ENCODE results near the gene BAHCC1. TPM values are rescaled to one million over a fixed set of nuclear protein-coding genes. Genes with fewer than 3 reads are reported as not detected.

Gene BAHCC1
- total RNA-seq, 1 donor = 6.5 TPM

DNA sequence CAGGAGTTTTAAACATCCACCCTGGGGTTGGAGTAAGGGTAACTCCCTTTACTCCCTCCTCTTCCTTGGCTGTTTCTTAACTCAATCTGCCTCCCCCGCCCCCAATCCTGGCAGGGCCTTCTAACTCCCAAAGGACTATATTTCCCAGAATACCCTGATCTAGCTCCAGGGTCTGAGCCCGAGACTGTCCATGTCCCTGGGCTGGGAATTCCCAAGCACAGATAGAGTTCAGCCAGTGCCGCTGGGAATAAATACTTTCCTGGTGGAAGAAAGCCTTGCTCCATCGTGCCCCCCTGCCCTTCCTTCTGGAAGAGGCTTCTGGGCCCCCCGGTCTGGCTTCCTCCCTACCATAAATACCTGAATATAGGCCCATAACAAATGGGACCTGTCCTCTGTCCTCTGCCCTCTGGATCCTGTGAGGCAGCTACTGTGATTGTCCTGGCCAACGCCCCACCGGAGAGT, 10.2 kb downstream of the BAHCC1 start:
- no peak overlapping the region for H3K4me3 ChIP-seq (ENCODE audit: low read depth, low read length)
- peak; percentile 95 for DNase-seq (ENCODE audit: low read depth)
- TF ChIP-seq, protein P1, sequence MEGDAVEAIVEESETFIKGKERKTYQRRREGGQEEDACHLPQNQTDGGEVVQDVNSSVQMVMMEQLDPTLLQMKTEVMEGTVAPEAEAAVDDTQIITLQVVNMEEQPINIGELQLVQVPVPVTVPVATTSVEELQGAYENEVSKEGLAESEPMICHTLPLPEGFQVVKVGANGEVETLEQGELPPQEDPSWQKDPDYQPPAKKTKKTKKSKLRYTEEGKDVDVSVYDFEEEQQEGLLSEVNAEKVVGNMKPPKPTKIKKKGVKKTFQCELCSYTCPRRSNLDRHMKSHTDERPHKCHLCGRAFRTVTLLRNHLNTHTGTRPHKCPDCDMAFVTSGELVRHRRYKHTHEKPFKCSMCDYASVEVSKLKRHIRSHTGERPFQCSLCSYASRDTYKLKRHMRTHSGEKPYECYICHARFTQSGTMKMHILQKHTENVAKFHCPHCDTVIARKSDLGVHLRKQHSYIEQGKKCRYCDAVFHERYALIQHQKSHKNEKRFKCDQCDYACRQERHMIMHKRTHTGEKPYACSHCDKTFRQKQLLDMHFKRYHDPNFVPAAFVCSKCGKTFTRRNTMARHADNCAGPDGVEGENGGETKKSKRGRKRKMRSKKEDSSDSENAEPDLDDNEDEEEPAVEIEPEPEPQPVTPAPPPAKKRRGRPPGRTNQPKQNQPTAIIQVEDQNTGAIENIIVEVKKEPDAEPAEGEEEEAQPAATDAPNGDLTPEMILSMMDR (IDR thresholded peaks at IDR 0.05; ENCODE audit: insufficient read depth, low read depth, low read length) = no peak

DNA sequence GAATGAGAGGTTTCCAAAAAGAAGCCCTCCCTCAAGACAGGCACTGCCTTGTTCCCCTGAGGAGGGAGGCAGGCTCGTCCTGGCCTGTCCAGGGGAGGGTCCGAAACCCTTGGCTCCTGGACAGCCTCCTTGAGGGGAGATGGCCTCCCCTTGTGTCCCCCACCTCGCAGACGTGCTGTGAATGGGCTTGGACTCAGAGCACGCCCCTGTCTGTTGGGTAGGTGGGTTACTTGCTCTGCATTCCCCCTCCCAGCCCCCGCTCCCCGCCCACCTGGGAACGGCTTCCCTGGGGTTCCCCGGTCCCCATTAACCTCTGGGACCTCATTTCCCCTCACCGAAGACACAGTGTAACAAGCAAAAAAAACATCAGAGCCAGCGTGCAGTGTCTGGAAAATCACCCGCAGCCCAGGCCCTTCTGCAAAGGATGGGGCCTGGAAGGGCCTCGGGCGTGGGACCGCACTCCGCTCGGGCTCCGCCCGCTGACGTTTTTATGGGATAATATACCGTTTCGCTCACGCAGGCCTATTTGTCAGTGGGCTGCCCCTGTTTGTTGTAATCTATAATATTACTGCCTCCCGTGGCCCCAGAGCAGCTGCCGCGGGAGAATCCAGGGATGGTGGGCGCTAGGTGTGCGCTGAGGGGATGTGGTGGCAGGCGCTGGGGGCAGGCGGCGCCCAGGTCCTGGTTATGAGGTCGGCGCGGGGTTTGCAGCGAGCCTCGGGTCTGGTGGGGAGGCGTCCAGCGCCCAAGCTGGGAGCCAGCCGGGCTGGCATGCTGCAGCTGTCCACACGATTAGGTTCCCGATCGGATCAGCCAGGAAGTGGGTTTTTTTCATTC, 11.1 kb downstream of the BAHCC1 start:
- TF ChIP-seq, protein P1 (IDR thresholded peaks at IDR 0.05; ENCODE audit: insufficient read depth, low read depth, low read length) = no peak
- peak; percentile 96 for DNase-seq (ENCODE audit: low read depth)

DNA sequence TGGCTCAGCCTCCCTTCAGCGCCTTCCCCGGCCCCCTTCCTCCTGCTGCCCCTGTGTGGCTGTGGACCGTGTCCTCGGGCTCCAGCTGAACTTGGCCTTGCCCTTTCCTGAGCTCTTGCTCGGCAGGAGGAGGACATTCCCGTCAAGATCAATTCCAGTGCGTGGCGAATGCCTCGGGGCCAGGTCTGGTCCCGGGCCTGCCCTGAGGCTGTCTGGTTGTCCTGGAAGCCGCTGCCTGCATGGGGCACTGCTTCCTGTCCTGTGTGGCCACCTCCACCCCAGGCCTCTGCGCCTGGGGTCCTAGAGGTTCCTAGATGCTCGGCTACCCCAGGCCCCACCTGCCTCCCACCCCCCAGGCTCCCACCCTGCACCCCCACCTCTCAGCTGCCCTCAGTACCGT, 12.8 kb downstream of the BAHCC1 start:
- TF ChIP-seq, protein P1 (IDR thresholded peaks at IDR 0.05; ENCODE audit: insufficient read depth, low read depth, low read length) = no peak
- no peak overlapping the region for H3K4me3 ChIP-seq (ENCODE audit: low read depth, low read length)
- no peak for DNase-seq (ENCODE audit: low read depth)

More for the DNA sequence above, 11.1 kb downstream of the BAHCC1 start:
- H3K4me3 ChIP-seq (ENCODE audit: low read depth, low read length) = peak overlapping the region; percentile 13

DNA sequence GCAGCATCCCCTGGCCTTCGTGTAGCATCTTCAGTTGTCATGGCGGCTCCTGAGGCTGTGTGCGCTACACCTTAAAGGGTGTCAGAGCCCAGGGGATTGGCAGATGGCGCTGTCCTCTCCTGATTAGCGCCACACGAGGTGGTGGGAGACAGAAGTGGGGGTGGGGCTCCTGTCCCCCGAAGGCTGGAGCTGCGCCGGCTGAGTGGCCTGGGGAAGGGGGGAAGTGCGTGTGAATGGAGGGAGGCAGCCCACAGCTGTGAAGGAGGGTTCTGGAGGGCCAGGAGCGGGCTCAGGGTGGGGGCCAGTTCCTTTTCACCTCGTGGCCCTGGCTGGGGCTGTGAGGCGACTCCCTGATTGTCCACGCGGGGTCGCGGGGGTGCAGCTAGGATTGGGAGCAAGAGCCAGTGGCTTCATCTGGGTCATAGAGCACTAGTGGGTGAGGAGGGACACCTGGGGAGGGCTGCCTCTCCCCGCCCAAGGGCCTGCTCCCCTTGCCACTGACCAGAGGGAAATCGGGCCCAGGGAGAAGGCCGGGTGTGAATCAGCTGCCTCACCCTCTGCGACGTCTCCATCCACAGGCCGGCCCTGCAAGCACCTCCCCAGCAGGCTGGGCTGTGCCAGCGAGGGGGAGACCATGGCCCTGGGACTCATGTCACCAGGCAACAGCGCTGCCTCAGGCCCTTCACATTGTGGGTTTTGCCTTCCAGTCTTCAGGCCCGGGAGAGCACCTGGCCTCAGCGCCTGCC, 14.1 kb downstream of the BAHCC1 start:
- no peak overlapping the region for H3K4me3 ChIP-seq (ENCODE audit: low read depth, low read length)
- DNase-seq (ENCODE audit: low read depth) = no peak
- TF ChIP-seq, protein P1 (IDR thresholded peaks at IDR 0.05; ENCODE audit: insufficient read depth, low read depth, low read length) = no peak

DNA sequence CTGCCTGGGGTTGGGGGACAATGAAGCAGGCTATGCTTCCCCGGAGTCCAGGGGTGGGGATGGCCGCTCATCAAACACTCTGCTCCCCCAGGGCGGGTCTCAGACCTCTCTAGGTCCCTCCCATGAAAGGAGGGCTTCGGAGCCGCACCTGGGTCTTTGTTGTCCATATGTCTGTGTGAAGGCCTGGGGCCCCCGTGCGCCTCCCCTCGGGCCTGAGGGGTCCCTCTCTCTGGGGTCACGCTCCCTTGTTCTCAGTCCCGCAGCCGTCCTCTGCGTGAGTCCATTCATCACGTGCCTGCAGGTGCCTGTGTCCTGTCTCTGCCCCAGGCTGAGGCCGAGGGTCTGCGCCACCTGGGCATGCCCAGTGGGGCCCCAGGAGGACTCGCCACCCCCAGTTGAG, 15.6 kb downstream of the BAHCC1 start:
- DNase-seq (ENCODE audit: low read depth) = no peak
- TF ChIP-seq, protein P1 (IDR thresholded peaks at IDR 0.05; ENCODE audit: insufficient read depth, low read depth, low read length) = no peak
- H3K4me3 ChIP-seq (ENCODE audit: low read depth, low read length) = no peak overlapping the region

DNA sequence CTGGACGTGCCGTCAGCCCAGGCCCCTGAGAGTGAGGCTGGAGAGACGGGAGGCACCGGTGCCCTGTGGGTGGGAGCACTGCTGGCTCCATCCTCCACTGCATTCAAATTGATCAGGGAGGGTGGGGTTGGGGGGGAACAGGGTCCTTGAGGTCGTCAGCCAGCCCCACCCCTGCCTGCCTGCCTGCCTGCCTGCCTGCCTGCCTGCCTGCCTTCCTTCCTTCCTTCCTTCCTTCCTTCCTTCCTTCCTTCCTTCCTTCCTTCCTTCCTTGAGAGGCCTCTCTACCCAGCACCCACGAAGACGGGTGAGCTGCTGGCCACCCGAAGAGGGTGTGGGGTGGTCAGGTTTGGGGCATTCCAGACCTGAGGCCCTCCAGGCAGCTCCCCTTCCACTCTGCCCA, 16.0 kb downstream of the BAHCC1 start:
- TF ChIP-seq, protein P1 (IDR thresholded peaks at IDR 0.05; ENCODE audit: insufficient read depth, low read depth, low read length) = no peak

More for the DNA sequence above, 16.0 kb downstream of the BAHCC1 start:
- no peak for DNase-seq (ENCODE audit: low read depth)
- H3K4me3 ChIP-seq (ENCODE audit: low read depth, low read length) = no peak overlapping the region
